ENCODE data around the gene KIF3B.

DNA sequence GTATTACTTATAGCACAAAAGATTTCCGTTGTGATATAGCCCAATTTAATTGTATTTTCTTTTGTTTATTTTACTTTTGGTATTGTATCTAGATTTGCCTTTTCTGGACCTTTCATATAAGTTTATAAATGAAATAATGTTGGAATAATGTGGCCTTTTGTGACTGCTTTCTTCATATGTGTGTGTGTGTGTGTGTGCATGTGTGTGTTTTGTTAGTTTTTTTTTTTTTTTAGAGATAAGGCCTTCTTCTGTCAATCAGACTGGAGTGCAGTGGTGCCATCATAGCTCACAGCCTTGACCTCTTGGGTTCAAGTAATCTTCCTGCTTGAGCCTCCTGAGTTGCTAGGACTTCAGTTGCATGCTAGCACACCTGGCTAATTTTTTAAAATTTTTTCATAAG is 42.9 kb downstream of the KIF3B start:
- TF ChIP-seq ZNF274 (IDR thresholded peaks at IDR 0.05; ENCODE audit: low read depth, low read length) (no peak), YY1 (IDR thresholded peaks at IDR 0.05; ENCODE audit: insufficient read depth, insufficient read length) (no peak), SUZ12 (IDR thresholded peaks at IDR 0.05; ENCODE audit: extremely low read depth, insufficient read depth, insufficient read length) (no peak)

Measured in NT2/D1 (cell line).